HG03520 (cell line): ENCODE results near the gene NELFA.
"Not testable (repeated sequence)": the region's sequence is repeated elsewhere in the genome, so short reads cannot be mapped to it uniquely, and the experiment has no call there.

Experiments
- ATAC-seq: cut with Tn5 transposase; IDR thresholded peaks from one replicate; pipeline ENCODE4 v1.9.1; 2021; ENCODE audit warnings: mild to moderate bottlenecking, moderate library complexity; ENCODE audit not compliant: unreplicated experiment

Gene NELFA

DNA sequence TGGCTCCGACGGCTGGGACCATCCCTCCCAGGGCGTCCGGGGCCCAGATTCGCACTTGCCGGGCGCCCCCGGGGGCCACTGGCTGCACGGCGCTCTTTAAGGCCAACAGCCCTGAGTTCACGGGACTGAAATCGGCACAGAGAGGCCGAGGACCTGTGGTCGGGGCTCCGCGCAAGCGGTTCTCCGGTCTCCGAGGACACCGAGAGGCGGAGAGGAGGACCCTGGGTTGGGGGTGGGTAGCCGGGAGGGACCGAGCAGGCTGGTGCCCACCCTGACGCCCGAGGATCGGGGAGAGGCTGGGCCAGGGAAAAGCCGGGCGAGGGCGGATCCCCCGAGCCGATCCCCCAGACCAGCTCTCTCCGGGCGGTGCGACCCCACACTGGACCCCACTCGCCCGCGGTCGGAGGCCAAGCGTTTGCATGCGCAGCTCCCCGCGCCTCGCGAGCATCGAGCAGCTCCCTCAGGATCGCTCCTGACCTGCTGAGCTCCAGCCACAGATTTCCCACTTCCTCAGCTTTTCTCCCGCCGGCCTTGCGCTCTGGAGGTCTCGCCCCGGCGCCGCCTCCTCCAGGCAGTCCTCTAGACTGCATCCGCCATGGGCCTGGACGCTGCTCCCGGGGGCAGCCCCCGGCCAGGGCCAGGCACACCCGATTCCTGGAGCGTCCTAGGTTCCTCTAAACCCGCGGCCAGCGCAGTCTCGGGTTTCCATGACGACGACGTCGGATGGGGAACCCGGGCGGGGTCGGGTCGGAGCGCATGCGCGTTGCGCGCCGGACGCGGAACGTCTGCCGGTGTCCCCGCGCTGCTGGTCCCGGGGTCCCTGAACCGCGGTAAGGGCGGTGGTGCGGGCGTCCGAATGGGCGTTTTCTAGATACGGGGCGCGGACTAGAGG is 32.7 kb upstream of the NELFA start:
- ATAC-seq = no peak

DNA sequence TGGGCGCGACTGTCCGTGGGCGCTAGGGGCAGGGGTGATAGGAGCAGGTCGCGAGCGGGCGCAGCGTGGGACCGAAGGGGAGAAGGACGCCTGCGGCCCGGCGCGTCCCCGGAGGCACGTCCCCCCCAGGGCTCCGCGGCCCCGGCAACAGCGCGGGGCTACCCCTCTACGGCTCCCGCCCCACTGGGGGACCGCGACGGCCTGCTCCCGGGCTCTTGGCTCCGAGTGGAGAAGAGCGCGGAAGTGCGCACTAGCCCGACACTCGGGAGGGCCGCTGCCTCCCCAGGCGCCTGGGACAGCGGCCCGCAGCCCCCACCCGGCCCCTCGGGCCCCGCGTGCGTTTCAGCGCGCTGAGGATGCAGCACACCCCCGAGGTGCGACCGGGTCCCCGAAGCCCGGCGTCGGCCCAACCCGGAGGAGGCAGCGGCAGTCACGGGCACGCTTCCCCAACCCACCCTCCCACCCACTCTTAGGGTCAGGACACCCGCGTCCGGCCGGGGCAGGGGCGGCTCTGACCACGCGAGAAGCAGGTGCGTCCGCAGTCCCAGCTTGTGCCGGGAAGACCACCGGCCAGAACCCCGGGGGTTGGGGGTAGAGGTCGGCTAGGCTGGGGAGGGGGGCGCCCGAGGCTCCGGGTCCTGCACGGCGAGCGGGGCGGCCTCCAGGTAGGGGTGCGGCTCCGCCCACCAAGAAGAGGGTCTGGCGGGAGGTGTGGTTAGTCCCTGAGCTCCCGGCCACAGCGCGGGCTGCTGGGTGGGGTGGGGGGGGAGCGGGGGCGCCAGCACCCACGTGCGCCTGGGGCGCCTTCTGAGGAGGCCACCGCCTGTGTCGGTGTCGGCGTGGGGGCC is 31.8 kb upstream of the NELFA start:
- ATAC-seq = no peak

DNA sequence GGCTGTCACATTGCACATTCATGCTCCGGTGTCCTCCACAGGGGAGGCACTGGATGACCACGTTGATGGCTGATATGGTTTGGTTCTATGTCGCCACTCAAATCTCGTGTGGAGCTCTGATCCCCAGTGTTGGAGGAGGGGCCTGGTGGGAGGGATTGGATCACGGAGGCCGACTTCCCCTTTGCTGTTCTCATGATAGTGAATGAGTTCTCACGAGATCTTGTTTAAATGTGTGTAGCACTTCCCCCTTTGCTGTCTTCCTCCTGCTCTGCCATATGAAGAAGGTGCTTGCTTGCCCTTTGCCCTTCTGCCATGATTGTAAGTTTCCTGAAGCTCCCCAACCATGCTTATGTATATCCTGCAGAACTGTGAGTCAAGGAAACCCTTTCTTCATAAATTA is 28.1 kb upstream of the NELFA start:
- no peak for ATAC-seq

DNA sequence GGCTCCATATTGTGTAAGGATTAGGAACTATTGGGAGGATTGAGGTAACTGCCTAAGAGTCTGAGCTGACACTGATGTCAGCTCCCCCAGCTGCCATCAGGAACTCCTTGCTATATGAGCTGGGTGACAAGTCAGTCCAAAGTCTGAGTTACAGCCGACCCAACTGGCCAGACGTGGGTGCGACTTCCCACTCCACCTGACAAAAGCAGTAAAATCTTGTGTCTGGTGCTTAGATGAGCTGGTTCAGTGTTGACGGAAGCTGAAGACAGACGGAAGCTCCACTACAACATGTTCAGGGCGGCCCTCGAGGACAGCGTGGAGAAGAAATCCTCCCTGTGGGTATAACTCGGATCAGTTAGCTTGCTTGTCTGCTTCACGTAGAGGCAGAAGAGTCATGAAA is 27.6 kb upstream of the NELFA start:
- ATAC-seq = no peak

DNA sequence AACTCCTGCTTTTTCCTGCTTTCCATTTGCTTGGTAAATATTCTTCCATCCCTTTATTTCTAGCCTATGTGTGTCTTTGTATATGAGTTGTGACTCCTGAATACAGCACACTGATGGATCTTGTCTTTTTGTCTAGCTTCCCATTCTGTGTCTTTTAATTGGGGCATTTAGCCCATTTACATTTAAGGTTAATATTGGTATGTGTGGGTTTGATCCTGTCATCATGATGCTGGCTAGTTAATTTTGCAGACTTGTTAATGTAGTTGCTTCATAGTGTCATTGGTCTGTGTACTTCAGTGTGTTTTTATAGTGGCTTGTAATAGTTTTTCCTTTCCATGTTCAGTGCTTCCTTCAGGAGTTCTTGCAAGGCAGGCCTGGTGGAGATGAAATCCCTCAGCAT is 22.4 kb upstream of the NELFA start:
- ATAC-seq = not testable (repeated sequence)

DNA sequence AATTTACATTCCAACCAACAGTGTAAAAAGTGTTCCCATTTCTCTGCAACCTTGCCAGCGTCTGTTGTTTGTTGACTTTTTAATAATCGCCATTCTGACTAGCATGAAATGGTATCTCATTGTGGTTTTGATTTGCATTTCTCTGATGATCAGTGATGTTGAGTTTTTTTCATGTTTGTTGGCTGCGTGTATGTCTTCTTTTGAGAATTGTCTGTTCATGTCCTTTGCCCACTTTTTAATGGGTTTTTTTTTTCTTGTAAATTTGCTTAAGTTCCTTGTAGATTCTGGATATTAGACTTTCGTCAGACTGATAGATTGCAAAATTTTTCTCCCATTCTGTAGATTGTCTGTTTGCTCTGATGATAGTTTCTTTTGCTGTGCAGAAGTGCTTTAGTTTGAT is 18.3 kb upstream of the NELFA start:
- not testable (repeated sequence) for ATAC-seq

DNA sequence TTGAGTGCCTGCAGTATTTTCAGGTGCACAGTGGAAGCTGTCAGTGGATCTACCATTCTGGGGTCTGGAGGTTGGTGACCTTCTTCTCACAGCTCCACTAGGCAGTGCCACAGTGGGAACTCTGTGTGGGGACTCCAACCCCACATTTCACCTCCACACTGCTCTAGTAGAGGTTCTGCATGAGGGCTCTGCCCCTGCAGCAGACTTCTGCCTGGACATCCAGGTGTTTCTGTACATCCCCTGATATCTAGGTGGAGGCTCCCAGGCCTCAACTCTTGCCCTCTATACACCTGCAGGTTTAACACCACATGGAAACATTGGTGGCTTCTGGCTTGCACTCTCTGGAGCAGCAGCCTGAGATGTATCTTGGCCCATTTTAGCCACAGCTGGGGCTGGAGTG is 17.0 kb upstream of the NELFA start:
- ATAC-seq = no peak

DNA sequence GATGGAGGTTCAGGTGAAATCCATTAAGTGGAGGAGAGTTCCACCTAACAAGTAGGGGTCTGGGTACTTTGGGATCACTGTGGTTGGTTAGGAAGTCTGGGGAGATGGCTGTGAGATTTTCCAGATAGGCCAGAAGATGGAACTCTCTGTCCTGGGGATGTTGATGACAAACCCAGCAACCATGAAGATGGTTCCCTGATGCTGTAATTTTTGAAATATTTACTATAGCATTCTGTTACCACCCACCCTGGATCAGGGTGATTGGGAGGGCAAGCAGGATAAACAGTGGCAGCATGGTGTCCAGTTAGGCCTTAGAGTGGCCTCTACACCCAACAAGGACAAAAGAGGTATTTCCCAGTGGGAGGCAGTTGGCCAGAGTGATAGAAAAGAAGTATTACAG is 15.9 kb upstream of the NELFA start:
- no peak for ATAC-seq

DNA sequence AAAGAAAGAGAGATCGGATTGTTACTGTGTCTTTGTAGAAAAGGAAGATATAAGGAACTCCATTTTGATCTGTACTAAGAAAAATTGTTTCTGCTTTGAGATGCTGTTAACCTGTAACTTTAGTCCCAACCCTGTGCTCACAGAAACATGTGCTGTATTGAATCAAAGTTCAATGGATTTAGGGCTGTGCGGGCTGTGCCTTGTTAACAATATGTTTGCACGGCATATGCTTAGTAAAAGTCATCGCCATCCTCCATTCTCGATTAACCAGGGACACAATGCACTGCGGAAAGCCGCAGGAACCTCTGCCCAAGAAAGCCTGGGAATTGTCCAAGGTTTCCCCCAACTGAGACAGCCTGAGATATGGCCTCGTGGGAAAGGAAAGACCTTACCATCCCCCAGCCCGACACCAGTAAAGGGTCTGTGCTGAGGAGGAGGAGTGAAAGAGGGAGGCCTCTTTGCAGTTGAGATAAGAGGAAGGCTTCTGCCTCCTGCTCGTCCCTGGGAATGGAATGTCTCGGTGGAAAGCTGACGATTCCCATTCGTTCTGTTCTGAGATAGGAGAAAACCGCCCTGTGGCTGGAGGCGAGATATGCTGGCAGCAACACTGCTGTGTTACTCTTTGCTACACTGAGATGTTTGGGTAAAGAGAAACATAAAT is 12.7 kb upstream of the NELFA start:
- not testable (repeated sequence) for ATAC-seq

DNA sequence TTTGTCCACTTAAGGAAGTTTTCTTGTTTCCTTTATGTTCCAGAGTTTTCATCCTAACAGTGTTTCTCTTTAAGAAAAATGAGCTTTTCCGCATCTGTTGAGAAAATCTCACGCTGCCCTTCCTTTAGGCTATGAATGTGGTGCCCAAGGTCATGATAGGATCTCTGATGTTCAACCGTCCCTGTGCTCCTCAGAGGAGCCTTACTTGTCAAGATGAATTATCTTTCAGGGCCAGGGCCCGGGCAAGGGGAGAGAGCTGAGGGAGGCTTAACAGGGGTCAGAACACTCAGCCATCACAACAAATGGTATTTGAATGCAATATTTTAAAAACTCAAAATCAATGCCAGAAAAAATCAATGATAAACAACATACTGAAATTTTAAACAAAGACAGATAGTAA is 6.2 kb upstream of the NELFA start:
- ATAC-seq = no peak

DNA sequence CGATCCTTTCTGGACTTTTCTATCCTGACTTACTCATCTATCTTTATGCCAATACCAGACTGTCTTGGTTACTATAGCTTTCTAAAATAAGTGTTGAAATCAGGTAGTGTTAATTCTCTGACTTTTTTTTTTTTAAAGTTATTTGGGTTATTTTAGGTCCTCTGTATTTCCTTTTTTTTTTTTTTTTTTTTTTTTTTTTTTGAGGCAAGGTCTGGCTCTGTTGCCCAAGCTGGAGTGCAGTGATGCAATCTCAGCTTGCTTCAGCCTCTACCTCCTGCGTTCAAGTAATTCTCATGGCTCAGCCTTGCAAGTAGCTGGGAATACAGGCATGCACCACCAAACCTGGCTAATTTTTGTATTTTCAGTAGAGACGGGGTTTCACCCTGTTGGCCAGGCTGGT is 2.8 kb upstream of the NELFA start:
- ATAC-seq = no peak

DNA sequence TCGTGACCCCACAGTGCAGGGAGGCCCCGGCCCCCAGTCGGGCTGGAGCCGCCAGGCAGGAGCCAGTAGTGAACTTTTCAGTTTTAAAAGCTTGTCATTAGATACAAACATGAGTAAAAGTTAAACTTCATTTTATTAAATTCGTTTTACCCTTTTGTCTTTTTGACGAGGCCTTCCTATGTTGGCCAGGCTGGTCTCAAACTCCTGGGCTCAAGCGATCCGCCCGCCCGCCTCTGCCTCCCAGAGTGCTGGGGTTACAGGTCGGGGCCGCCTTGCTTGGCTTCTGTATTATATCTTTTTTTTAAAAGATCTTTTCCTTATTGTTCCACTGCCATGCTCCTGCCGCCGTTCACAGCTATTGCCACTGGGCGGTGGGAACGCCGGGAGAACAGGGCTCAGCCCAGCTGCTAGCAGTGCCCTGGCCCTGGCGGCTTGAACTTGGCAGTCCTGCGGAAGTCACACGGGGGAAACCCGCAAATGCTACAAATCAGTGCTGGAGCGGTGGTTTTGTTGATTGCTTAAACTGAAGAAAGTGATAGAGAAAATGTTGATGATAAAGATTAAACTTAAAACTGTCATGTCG is 968 bp upstream of the NELFA start:
- ATAC-seq = no peak

DNA sequence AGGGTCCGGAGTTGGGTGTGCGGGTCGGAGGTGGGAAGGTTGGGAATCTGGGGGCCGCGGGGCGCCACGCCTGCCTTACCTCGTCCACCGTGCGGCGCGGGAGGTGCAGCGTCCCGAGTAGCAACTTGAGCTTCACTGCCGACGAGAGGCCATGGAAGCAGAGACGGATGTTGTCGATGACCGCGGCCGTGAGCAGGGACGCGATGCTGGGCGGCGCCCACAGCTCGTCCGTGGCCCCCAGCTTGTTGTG is 178 bp downstream of the NELFA start:
- ATAC-seq = no peak

DNA sequence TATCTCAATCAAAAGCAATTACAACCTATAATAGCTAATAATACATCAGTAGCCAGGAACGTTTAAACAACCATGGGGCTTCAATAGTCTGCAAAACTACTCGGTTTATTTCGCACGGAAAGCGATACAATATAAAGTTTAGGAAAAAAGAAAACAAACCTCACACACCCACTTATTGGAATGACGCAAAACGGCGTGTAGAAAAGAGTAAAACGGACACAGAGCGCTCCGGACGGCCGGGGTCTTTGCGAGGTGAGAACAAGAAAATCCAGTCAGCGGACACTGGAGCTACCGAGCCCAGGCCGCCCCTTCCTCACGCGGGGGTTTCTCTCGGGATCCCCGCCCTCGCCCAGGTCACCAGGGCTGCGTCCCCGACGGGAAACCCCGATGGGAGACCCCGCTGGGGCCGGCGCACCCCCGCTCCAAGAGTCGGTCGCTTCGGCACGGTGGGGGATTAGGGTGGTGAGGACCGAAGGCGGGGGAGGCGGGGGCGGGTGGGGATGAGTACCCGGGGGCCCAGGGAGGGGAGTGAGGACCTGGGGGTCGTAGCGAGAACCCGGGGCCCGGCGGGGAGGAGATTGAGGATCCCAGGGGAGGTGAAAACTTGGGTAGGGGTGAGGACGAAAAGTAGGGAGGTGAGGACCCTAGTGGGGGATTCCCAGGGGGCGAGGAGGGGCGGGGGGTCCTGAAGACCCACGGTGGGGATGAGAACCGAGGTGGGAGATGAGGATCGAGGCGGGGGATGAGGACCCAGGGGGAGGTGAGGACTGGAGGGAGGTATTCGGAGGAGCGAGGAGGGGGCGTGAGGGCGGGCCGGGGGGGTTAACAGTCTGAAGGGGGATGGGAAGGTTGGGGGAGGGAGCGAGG is 737 bp downstream of the NELFA start:
- ATAC-seq = no peak

DNA sequence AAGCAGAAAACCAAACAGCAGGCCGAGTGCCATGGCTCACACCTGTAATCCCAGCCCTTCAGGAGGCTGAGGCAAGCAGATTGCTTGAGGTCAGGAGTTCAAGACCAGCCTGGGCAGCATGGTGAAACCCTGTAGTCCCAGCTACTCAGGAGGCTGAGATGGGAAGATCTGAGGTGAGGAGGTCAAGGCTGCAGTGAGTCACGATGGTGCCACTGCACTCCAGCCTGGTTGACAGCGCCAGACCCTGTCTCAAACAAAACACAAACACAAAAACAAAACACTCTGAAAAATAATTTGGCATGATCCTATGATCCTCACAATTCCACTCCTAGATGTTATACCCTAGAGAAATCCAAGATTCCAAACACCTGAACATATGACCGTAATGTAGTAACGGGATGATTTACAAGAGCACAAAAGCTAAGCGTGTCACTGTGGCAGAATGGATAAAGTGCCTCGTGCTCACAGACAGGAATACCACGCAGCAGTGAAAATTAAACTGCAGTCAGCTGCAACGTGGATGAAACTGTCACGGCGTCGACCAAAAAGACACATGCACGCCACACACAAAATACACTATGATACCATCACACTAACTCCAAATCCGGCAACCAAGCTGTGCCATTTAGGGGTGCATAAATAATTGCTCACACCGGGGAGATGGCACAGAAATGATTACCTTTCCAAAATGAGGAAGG is 1.7 kb downstream of the NELFA start:
- ATAC-seq = no peak

DNA sequence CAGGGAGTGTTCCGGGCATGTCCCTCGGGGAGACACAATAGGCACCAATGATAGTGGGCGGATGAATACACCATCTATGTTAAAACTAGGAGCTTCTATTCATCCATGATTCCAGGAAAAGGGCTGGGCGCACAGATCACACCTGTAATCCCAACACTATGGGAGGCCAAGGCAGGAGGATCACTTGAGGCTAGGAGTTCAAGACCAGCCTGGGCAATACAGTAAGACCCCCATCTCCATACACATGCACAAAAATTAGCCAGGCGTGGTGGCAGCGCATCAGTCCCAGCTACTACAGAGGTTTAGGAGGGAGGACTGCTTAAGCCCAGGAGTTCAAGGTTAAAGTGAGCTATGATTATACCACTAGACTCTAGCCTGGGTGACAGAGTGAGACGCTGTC is 2.4 kb downstream of the NELFA start:
- no peak for ATAC-seq

DNA sequence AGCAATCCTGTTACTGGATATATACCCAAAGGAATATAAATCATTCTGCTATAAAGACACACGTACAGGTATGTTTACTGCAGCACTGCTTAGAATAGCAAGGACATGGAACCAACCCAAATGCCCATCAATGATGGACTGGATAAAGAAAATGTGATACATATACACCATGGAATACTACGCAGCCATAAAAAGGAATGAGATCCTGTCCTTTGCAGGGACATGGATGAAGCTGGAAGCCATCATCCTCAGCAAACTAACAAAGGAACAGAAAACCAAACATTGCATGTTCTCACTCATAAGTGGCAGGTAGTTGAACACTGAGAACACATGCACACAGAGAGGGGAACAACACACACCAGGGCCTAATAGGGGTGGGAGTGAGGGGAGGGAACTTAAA is 5.4 kb downstream of the NELFA start:
- not testable (repeated sequence) for ATAC-seq

DNA sequence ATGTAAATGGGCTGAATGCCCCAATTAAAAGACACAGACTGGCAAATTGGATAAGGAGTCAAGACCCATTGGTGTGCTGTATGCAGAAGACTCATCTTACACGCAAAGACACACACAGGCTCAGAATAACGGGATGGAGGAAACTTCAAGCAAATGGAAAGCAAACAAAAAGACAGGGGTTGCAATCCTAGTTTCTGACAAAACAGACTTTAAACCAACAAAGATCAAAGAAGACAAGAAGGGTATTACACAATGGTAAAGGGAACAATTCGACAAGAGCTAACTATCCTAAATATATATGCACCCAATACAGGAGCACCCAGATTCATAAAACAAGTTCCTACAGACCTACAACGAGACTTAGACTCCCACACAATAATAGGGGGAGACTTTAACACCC is 9.5 kb downstream of the NELFA start:
- ATAC-seq = not testable (repeated sequence)

DNA sequence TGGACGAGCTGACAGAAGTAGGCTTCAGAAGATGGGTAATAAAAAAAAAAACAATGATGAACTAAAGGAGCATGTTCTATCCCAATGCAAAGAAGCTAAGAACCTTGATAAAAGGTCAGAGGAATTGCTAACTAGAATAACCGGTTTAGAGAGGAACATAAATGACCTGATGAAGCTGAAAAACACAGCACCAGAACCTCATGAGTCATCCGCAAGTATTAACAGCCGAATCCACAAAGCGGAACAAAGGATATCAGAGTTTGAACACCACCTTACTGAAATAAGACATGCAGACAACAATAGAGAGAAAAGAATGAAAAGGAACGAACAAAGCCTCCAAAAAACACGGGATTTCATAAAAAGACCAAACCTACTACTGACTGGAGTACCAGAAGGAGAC is 10.5 kb downstream of the NELFA start:
- no peak for ATAC-seq

DNA sequence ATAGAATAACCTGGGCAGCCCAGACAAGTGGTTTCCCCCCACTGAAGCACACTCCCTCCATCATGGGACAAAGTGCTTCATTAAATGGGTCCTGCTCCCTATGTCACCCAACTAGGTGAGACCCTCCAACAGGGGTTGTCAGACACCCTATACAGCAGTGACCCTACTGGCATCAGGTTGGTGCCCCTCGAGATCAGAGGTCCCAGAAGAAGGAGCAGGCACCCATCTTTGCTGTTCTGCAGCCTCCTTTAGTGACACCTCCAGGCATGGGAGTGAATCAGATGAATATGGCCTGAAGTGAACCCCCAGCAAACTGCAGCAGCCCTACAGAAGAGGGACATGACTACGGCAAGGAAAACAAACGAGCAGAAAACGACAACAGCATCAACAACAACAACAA is 11.1 kb downstream of the NELFA start:
- ATAC-seq = no peak
